HG03135 (cell line): ENCODE data around the gene KIRREL1.

ENCODE experiments used
- ATAC-seq: cut with Tn5 transposase; IDR thresholded peaks from one replicate; pipeline ENCODE4 v1.9.1; 2021; ENCODE audit warnings: mild to moderate bottlenecking, moderate library complexity; ENCODE audit not compliant: unreplicated experiment

The KIRREL1 gene

GRCh38 chr1:158027508-158027907, 34.1 kb downstream of the KIRREL1 start:
- ATAC-seq, result no peak

- no peak for ATAC-seq
Measured at GRCh38 chr1:158028969-158029368, 35.5 kb downstream of the KIRREL1 start.

- ATAC-seq, result no peak
Measured at GRCh38 chr1:158035014-158035413, 41.6 kb downstream of the KIRREL1 start.

GRCh38 chr1:158035976-158036583, 42.6 kb downstream of the KIRREL1 start:
- no peak for ATAC-seq

GRCh38 chr1:158037008-158037865, 43.8 kb downstream of the KIRREL1 start:
- no peak for ATAC-seq

GRCh38 chr1:158037866-158038359, 44.5 kb downstream of the KIRREL1 start:
- ATAC-seq, result no peak

GRCh38 chr1:158038793-158039192, 45.3 kb downstream of the KIRREL1 start:
- no peak for ATAC-seq

GRCh38 chr1:158039380-158039779, 45.9 kb downstream of the KIRREL1 start:
- ATAC-seq, result no peak

GRCh38 chr1:158040323-158040722, 46.9 kb downstream of the KIRREL1 start:
- no peak for ATAC-seq

GRCh38 chr1:158043232-158043631, 49.8 kb downstream of the KIRREL1 start:
- no peak for ATAC-seq

GRCh38 chr1:158045639-158046038, 52.2 kb downstream of the KIRREL1 start:
- no peak for ATAC-seq

GRCh38 chr1:158046715-158047510, 53.5 kb downstream of the KIRREL1 start:
- ATAC-seq, result no peak

GRCh38 chr1:158048371-158049067, 55.1 kb downstream of the KIRREL1 start:
- no peak for ATAC-seq

GRCh38 chr1:158049853-158050252, 56.4 kb downstream of the KIRREL1 start:
- ATAC-seq, result no peak

GRCh38 chr1:158053276-158053675, 59.8 kb downstream of the KIRREL1 start:
- ATAC-seq, result no peak

GRCh38 chr1:158054721-158055120, 61.3 kb downstream of the KIRREL1 start:
- ATAC-seq, result no peak

GRCh38 chr1:158055854-158056253, 62.4 kb downstream of the KIRREL1 start:
- no peak for ATAC-seq

GRCh38 chr1:158056498-158056897, 63.1 kb downstream of the KIRREL1 start:
- no peak for ATAC-seq

GRCh38 chr1:158058237-158058985, 65.0 kb downstream of the KIRREL1 start:
- no peak for ATAC-seq

- no peak for ATAC-seq
Measured at GRCh38 chr1:158059984-158060383, 66.5 kb downstream of the KIRREL1 start.
